Measurements from ENCODE around the gene BLACAT1. TPM values are rescaled to one million over a fixed set of nuclear protein-coding genes. Genes with fewer than 3 reads are reported as not detected.
A peak's percentile ranks its signal among the peaks of the same experiment; 100 is the strongest.
"Not testable (repeated sequence)": the region's sequence is repeated elsewhere in the genome, so short reads cannot be mapped to it uniquely, and the experiment has no call there.

BLACAT1 gene
- total RNA-seq, 1 donor: not detected

- TF ChIP-seq, protein P1, sequence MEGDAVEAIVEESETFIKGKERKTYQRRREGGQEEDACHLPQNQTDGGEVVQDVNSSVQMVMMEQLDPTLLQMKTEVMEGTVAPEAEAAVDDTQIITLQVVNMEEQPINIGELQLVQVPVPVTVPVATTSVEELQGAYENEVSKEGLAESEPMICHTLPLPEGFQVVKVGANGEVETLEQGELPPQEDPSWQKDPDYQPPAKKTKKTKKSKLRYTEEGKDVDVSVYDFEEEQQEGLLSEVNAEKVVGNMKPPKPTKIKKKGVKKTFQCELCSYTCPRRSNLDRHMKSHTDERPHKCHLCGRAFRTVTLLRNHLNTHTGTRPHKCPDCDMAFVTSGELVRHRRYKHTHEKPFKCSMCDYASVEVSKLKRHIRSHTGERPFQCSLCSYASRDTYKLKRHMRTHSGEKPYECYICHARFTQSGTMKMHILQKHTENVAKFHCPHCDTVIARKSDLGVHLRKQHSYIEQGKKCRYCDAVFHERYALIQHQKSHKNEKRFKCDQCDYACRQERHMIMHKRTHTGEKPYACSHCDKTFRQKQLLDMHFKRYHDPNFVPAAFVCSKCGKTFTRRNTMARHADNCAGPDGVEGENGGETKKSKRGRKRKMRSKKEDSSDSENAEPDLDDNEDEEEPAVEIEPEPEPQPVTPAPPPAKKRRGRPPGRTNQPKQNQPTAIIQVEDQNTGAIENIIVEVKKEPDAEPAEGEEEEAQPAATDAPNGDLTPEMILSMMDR (IDR thresholded peaks at IDR 0.05; ENCODE audit: insufficient read depth, low read depth, low read length): no peak
- no peak for DNase-seq (ENCODE audit: low read depth)
- no peak overlapping the region for H3K4me3 ChIP-seq (ENCODE audit: low read depth, low read length)
Measured at GRCh38 chr1:205435578-205436573, 20.0 kb downstream of the BLACAT1 start.

DNA sequence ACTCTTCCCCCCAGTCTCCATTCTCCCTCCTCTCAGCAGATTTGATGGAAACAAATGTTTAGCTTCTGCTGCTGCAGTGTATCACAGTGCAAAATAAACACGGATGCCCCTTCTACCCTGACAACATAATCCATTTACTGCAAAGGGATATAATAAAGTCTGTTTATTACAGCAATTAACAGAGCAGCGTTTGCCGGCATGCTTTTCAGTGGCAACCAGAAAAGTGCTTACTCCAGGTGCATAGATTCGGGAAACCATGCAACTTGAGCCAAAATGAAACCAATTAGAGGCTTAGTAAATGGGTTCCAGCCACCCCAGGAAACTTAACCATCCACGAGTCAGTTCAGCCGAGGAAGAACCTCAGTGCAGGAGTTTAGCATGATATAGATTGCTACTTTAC is 21.1 kb downstream of the BLACAT1 start:
- TF ChIP-seq, protein P1 (IDR thresholded peaks at IDR 0.05; ENCODE audit: insufficient read depth, low read depth, low read length): no peak
- no peak overlapping the region for H3K4me3 ChIP-seq (ENCODE audit: low read depth, low read length)
- DNase-seq (ENCODE audit: low read depth): no peak

DNA sequence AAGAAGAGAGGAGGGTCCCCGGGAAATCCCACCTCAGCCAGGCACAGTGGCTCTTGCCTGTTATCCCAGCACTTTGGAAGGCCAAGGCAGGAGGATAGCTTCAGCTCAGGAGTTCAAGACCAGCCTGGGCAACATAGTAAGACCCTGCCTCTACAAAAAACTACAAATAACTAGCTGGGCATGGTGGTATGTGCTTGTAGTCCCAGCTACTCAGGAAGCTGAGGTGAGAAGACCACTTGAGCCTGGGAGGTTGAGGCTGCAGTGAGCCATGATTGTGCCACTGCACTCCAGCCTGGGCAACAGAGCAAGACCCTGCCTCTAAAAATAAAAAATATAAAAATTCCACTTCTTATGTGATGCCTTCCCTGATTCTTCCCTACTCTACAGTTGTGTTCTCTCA is 23.2 kb downstream of the BLACAT1 start:
- DNase-seq (ENCODE audit: low read depth); H3K4me3 ChIP-seq (ENCODE audit: low read depth, low read length): not testable (repeated sequence)

- no peak for DNase-seq (ENCODE audit: low read depth)
- TF ChIP-seq, protein P1 (IDR thresholded peaks at IDR 0.05; ENCODE audit: insufficient read depth, low read depth, low read length): no peak
- H3K4me3 ChIP-seq (ENCODE audit: low read depth, low read length): no peak overlapping the region
Measured at GRCh38 chr1:205432116-205432515, 23.7 kb downstream of the BLACAT1 start.

DNA sequence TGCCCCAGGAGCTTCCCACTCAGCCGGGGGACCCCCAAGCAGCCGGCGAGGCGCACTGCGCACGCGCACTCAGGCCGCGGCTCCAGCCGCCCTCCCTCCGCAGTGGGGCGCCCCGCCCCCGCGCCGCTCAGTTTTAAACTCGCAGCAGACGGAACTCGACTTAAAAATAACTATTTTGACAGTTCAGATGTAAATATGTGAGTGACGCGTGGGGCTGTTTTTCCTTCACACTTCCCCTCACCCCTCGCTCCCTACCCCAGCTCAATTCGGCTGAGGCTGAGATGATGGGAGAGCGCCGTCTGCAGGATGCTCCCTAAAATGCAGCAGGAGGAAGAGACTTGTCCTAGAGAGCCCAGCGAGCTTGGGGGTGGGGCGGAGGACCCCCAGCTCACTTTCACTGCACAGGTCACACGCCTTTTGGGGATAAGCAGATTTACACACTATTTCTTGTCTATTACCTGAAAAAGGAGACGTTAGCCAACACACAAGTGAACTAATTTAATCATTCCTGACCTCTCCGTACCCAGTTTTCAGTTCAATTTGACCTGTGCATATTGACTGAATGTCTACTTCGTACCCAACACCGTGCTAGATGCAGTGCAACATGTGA is 25.0 kb downstream of the BLACAT1 start:
- H3K4me3 ChIP-seq (ENCODE audit: low read depth, low read length): peak overlapping the region; percentile 59
- DNase-seq (ENCODE audit: low read depth): peak; percentile 36
- TF ChIP-seq, protein P1 (IDR thresholded peaks at IDR 0.05; ENCODE audit: insufficient read depth, low read depth, low read length): peak; percentile 92

- H3K4me3 ChIP-seq (ENCODE audit: low read depth, low read length): peak overlapping the region; percentile 59
- no peak for DNase-seq (ENCODE audit: low read depth)
- TF ChIP-seq, protein P1 (IDR thresholded peaks at IDR 0.05; ENCODE audit: insufficient read depth, low read depth, low read length): no peak
Measured at GRCh38 chr1:205429762-205430695, 25.8 kb downstream of the BLACAT1 start.

All from fibroblast of villous mesenchyme (primary cell).